ENCODE data around the gene COL27A1. TPM values are rescaled to one million over a fixed set of nuclear protein-coding genes. Genes with fewer than 3 reads are reported as not detected.
"Not testable (repeated sequence)": the region's sequence is repeated elsewhere in the genome, so short reads cannot be mapped to it uniquely, and the experiment has no call there.

The COL27A1 gene
- total and polyA plus RNA-seq, 2 experiments from 2014 or later = 10.5 to 18.0 TPM

DNA sequence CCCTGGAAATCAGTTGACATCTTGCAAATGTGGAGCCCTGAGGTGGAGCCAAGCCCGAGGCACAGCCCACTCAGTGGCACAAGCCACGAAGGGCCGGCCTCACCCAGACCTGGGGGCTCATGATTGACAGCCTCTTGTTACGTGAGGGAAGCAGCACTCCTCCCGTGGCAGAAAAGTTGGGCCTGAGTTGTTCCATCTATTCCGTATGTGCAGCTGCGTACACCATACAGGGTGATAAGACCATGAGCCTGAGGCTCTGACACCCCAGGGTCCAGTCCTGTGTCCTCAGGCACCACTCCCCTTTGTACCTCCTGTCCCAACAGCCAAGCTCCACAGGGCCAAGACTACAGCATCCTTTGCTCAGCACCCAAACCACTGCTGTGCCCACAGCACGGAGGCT is 172.4 kb downstream of the COL27A1 start (continued):
- TF ChIP-seq, protein P1, sequence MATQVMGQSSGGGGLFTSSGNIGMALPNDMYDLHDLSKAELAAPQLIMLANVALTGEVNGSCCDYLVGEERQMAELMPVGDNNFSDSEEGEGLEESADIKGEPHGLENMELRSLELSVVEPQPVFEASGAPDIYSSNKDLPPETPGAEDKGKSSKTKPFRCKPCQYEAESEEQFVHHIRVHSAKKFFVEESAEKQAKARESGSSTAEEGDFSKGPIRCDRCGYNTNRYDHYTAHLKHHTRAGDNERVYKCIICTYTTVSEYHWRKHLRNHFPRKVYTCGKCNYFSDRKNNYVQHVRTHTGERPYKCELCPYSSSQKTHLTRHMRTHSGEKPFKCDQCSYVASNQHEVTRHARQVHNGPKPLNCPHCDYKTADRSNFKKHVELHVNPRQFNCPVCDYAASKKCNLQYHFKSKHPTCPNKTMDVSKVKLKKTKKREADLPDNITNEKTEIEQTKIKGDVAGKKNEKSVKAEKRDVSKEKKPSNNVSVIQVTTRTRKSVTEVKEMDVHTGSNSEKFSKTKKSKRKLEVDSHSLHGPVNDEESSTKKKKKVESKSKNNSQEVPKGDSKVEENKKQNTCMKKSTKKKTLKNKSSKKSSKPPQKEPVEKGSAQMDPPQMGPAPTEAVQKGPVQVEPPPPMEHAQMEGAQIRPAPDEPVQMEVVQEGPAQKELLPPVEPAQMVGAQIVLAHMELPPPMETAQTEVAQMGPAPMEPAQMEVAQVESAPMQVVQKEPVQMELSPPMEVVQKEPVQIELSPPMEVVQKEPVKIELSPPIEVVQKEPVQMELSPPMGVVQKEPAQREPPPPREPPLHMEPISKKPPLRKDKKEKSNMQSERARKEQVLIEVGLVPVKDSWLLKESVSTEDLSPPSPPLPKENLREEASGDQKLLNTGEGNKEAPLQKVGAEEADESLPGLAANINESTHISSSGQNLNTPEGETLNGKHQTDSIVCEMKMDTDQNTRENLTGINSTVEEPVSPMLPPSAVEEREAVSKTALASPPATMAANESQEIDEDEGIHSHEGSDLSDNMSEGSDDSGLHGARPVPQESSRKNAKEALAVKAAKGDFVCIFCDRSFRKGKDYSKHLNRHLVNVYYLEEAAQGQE (IDR thresholded peaks at IDR 0.05; ENCODE audit: unreplicated experiment) = no peak
- TF ChIP-seq EZH2 (IDR thresholded peaks at IDR 0.05; ENCODE audit: low read depth, unreplicated experiment) = no peak
- TF ChIP-seq CREB1 (CRISPR knock-in tag; IDR thresholded peaks at IDR 0.05; ENCODE audit: low read depth) = no peak
- TF ChIP-seq ZNF331 (CRISPR knock-in tag; IDR thresholded peaks at IDR 0.05; ENCODE audit: low read depth) = no peak

DNA sequence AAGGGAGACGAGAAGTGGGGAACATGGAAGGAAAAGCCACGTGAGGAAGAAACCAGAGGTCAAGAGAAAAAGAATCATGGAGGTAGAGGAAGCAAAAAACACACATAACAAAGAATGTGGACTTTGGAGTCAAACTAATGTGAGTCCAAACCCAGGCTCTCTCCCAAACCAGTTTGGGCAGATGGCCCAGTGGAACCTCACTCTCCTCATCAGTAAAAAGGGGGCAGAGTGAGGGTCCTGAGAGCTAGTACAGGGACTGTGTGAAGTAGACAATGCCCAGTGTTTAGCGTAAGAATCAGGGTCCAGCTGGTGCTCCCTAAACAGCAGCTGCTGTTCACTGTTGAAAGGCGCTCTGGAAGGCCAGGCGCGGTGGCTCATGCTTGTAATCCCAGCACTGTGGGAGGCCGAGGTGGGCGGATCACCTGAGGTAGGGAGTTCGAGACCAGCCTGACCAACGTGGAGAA is 173.1 kb downstream of the COL27A1 start:
- H4K20me1 ChIP-seq (replicated peaks; ENCODE audit: insufficient read depth); H3K4me3 Mint-ChIP-seq; H3K4me1 ChIP-seq (ENCODE audit: insufficient read depth); H3K9me3 Mint-ChIP-seq; H3F3A ChIP-seq (replicated peaks; ENCODE audit: low read depth); H3K4me3 ChIP-seq; ATAC-seq; H3K79me2 ChIP-seq (replicated peaks; ENCODE audit: insufficient read depth); H3K36me3 ChIP-seq (ENCODE audit: insufficient read depth); H3K4me1 Mint-ChIP-seq; H3K36me3 Mint-ChIP-seq (ENCODE audit: low read depth); H3K27ac ChIP-seq (ENCODE audit: low read depth); H3K9me2 ChIP-seq (ENCODE audit: insufficient read depth); H3K4me2 ChIP-seq; H3K27me3 ChIP-seq (ENCODE audit: insufficient read depth); H3K27ac Mint-ChIP-seq; H2AFZ ChIP-seq; DNase-seq (ENCODE audit: low spot score): not testable (repeated sequence)
- H3K27me3 Mint-ChIP-seq (ENCODE audit: insufficient read depth, low read depth, poor library complexity) = peaks cover 10% of the 10 kb centered on the region

DNA sequence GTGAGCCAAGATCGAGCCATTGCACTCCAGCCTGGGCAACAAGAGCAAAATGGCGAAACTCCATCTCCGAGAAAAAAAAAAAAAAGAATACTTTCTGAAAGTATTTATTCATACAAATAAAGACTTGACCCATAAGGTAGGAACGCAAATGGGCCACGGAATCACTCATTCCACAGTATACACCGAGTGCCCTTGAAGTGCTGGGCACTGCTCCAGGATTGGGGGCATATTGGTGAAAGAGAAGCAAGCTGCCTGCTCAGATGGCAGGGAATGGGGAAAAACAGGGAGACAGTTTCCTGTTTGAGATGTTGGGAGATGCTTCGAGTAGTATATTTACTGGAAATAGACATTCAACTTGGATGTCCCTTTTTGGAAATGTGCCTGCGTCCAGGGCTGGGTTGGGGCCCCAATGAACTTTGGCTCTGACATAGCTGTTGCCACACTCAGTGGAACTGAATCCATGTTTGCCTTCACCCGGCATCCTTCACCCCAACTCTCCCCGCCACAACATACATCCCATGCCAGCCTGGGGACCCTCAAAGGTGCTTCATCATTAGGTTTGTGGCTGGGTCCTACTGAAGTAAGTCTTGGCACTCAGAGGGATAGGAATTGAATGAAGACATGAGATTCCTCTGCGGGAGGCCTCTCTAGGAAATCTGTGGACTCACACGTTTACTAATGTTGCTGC is 173.7 kb downstream of the COL27A1 start:
- H3K27ac ChIP-seq (ENCODE audit: low read depth); H3K4me1 Mint-ChIP-seq; H3K27ac Mint-ChIP-seq; ATAC-seq; H2AFZ ChIP-seq; H3K36me3 ChIP-seq (ENCODE audit: insufficient read depth); H4K20me1 ChIP-seq (replicated peaks; ENCODE audit: insufficient read depth); H3K9me2 ChIP-seq (ENCODE audit: insufficient read depth); DNase-seq (ENCODE audit: low spot score); H3K27me3 ChIP-seq (ENCODE audit: insufficient read depth); H3K9me3 Mint-ChIP-seq; H3F3A ChIP-seq (replicated peaks; ENCODE audit: low read depth); H3K4me3 ChIP-seq; H3K4me1 ChIP-seq (ENCODE audit: insufficient read depth); H3K36me3 Mint-ChIP-seq (ENCODE audit: low read depth); H3K4me2 ChIP-seq; H3K79me2 ChIP-seq (replicated peaks; ENCODE audit: insufficient read depth); H3K4me3 Mint-ChIP-seq: not testable (repeated sequence)
- H3K27me3 Mint-ChIP-seq (ENCODE audit: insufficient read depth, low read depth, poor library complexity) = peaks cover 10% of the 10 kb centered on the region

DNA sequence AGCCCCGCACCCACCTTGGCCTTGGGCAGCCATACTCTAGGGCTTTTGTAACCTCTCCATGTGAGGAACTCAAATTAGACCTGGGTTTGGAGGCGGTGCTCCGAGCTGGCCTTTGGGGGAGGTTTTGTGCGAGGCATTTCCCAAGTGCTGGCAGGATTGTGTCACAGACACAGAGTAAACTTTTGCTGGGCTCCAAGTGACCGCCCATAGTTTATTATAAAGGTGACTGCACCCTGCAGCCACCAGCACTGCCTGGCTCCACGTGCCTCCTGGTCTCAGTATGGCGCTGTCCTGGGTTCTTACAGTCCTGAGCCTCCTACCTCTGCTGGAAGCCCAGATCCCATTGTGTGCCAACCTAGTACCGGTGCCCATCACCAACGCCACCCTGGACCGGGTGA is 174.3 kb downstream of the COL27A1 start, which contains the start of gene ORM2:
Gene ORM2, plus strand, starts transcription at position 245 of the 398 bp plus-strand sequence. Its CDS starts 36 bp downstream, at position 281.
- ATAC-seq; H4K20me1 ChIP-seq (replicated peaks; ENCODE audit: insufficient read depth): not testable (repeated sequence)

More for the DNA sequence above, 174.3 kb downstream of the COL27A1 start, which contains the start of gene ORM2:
- not testable (repeated sequence) for H3K36me3 Mint-ChIP-seq (ENCODE audit: low read depth); H3K36me3 ChIP-seq (ENCODE audit: insufficient read depth); H3K9me3 Mint-ChIP-seq; H3K79me2 ChIP-seq (replicated peaks; ENCODE audit: insufficient read depth); H3K9me2 ChIP-seq (ENCODE audit: insufficient read depth); DNase-seq (ENCODE audit: low spot score); H3K27ac ChIP-seq (ENCODE audit: low read depth); H3K4me3 ChIP-seq; H3K4me2 ChIP-seq; H3K4me1 Mint-ChIP-seq; H2AFZ ChIP-seq; H3K27me3 ChIP-seq (ENCODE audit: insufficient read depth); H3F3A ChIP-seq (replicated peaks; ENCODE audit: low read depth); H3K4me1 ChIP-seq (ENCODE audit: insufficient read depth); H3K4me3 Mint-ChIP-seq; H3K27ac Mint-ChIP-seq
- peaks cover 10% of the 10 kb centered on the region for H3K27me3 Mint-ChIP-seq (ENCODE audit: insufficient read depth, low read depth, poor library complexity)

All from GM23338 (cell line).